SK-N-SH (cell line): ENCODE data around the gene MYLK4.

Source experiments
- CTCF ChIP-seq: fragments of 200-600 bp; sonication (generic); IDR thresholded peaks from 2 replicates; pipeline ENCODE4 v1.6.1; 2017; ENCODE audit warnings: antibody characterized with exemption, mild to moderate bottlenecking, moderate library complexity
- EP300 ChIP-seq, 2 experiments: IDR thresholded peaks; 2 replicates each; pipeline versions ENCODE4 v1.4.0 to v1.6.1; 2012; ENCODE audit warnings: borderline replicate concordance in 1 of 2, low read depth in 1 of 2, low read length in 1 of 2
- EZH2phosphoT487 ChIP-seq: fragments of 200-600 bp; sonication (generic); IDR thresholded peaks from 2 replicates; pipeline ENCODE4 v1.6.1; 2017; ENCODE audit warnings: low read depth, mixed run types, mild to moderate bottlenecking, antibody characterized with exemption, moderate library complexity, borderline replicate concordance
- POLR2AphosphoS5 ChIP-seq: IDR thresholded peaks from 2 replicates; pipeline ENCODE4 v1.6.1; 2012; ENCODE audit warnings: low read depth, low read length
- REST ChIP-seq: IDR thresholded peaks from 2 replicates; pipeline ENCODE4 v1.6.1; 2012; ENCODE audit warnings: mild to moderate bottlenecking, low read depth, low read length, moderate library complexity
- RFX5 ChIP-seq: IDR thresholded peaks from 2 replicates; pipeline ENCODE4 v1.6.1; 2012; ENCODE audit warnings: mild to moderate bottlenecking, improper control_type of control experiment, low read length
- SMC3 ChIP-seq: IDR thresholded peaks from 2 replicates; pipeline ENCODE4 v1.6.1; 2012; ENCODE audit warnings: low read depth, low read length, improper control_type of control experiment

GRCh38 chr6:2795162-2795561 lies 44.4 kb upstream of the MYLK4 start:
- TF ChIP-seq REST: no peak
- no peak for TF ChIP-seq CTCF
- TF ChIP-seq SMC3: no peak
- TF ChIP-seq POLR2AphosphoS5: no peak
- no peak for TF ChIP-seq RFX5
- TF ChIP-seq EP300 (IDR thresholded peaks at IDR 0.05; ENCODE audit: borderline replicate concordance in 1 of 2, low read depth in 1 of 2, low read length in 1 of 2): no peak
- TF ChIP-seq EZH2phosphoT487: no peak
